BE2C (cell line): ENCODE measurements around the gene IGLL5.

Experiments
- DNase-seq: peaks from one replicate; pipeline ENCODE4 v3.0.0-alpha.2; 2020
- H3K27me3 ChIP-seq: fragments of 250-450 bp; sonication (Bioruptor Pico); 2 replicates; pipeline ENCODE4 v1.5.1; 2020; ENCODE audit warnings: mild to moderate bottlenecking
- H3K36me3 ChIP-seq: fragments of 250-450 bp; sonication (Bioruptor Pico); 2 replicates; pipeline ENCODE4 v1.5.1; 2020; ENCODE audit warnings: mild to moderate bottlenecking
- H3K4me1 ChIP-seq: fragments of 250-450 bp; sonication (Bioruptor Pico); 2 replicates; pipeline ENCODE4 v1.5.1; 2020
- H3K4me3 ChIP-seq: 2 replicates; pipeline ENCODE4 v1.5.1; 2011; ENCODE audit warnings: low read depth, low read length
- H3K9me3 ChIP-seq: fragments of 250-450 bp; sonication (Bioruptor Pico); 2 replicates; pipeline ENCODE4 v1.5.1; 2020
- CTCF ChIP-seq: IDR thresholded peaks from 2 replicates; pipeline ENCODE4 v1.5.1; 2012; ENCODE audit warnings: mild to moderate bottlenecking, low read depth, low read length

The IGLL5 gene

GRCh38 chr22:22925805-22926369, 38.3 kb downstream of the IGLL5 start:
- Histone ChIP-seq H3K4me1 (no peaks in the 10 kb centered on the region), H3K27me3 (no peaks in the 10 kb centered on the region; the same call in 1 of the 2 replicates), H3K9me3 (no peaks in the 10 kb centered on the region), H3K36me3 (no peaks in the 10 kb centered on the region), H3K4me3 (no peak overlapping the region)
- DNase-seq: no peak
- TF ChIP-seq CTCF: no peak

GRCh38 chr22:22926370-22927195, 39.0 kb downstream of the IGLL5 start:
- Histone ChIP-seq H3K36me3 (no peaks in the 10 kb centered on the region), H3K4me3 (no peak overlapping the region), H3K27me3 (no peaks in the 10 kb centered on the region; the same call in 1 of the 2 replicates), H3K4me1 (no peaks in the 10 kb centered on the region), H3K9me3 (no peaks in the 10 kb centered on the region)
- no peak for TF ChIP-seq CTCF
- no peak for DNase-seq

GRCh38 chr22:22927196-22927887, 39.7 kb downstream of the IGLL5 start:
- Histone ChIP-seq H3K36me3 (no peaks in the 10 kb centered on the region), H3K9me3 (no peaks in the 10 kb centered on the region), H3K4me3 (no peak overlapping the region), H3K27me3 (no peaks in the 10 kb centered on the region; the same call in 1 of the 2 replicates), H3K4me1 (no peaks in the 10 kb centered on the region)
- TF ChIP-seq CTCF: no peak
- DNase-seq: no peak

- H3K4me1 ChIP-seq: no peaks in the 10 kb centered on the region
- DNase-seq: no peak
- no peaks in the 10 kb centered on the region for H3K36me3 ChIP-seq
- H3K27me3 ChIP-seq: no peaks in the 10 kb centered on the region; the same call in 1 of the 2 replicates
- no peak overlapping the region for H3K4me3 ChIP-seq
- no peaks in the 10 kb centered on the region for H3K9me3 ChIP-seq
- no peak for TF ChIP-seq CTCF
Measured at GRCh38 chr22:22927888-22928665, 40.5 kb downstream of the IGLL5 start.

GRCh38 chr22:22928666-22929380, 41.2 kb downstream of the IGLL5 start:
- H3K36me3 ChIP-seq: no peaks in the 10 kb centered on the region
- H3K27me3 ChIP-seq: no peaks in the 10 kb centered on the region; the same call in 1 of the 2 replicates
- TF ChIP-seq CTCF: no peak
- H3K4me3 ChIP-seq: no peak overlapping the region
- DNase-seq: no peak
- no peaks in the 10 kb centered on the region for H3K9me3 ChIP-seq
- no peaks in the 10 kb centered on the region for H3K4me1 ChIP-seq
